Adipocyte (in vitro differentiated cells): ENCODE data around the gene LZTS2.

Experiments used
- DNase-seq: peaks from one replicate; pipeline ENCODE4 v3.0.0-alpha.2; 2015; ENCODE audit warnings: low read depth
- H3K27me3 ChIP-seq: replicated peaks from 2 replicates; pipeline ENCODE4 v1.7.0; 2013; ENCODE audit warnings: mild to moderate bottlenecking, low read length, moderate library complexity; ENCODE audit not compliant: control insufficient read depth, insufficient read depth
- H3K36me3 ChIP-seq: 2 replicates; pipeline ENCODE4 v1.7.0; 2013; ENCODE audit warnings: low read length, mild to moderate bottlenecking, moderate library complexity; ENCODE audit not compliant: control insufficient read depth, insufficient read depth, severe bottlenecking
- H3K4me1 ChIP-seq: 2 replicates; pipeline ENCODE4 v1.7.0; 2013; ENCODE audit warnings: mild to moderate bottlenecking, low read length, moderate library complexity; ENCODE audit not compliant: control insufficient read depth, insufficient read depth
- H3K4me3 ChIP-seq: 2 replicates; pipeline ENCODE4 v1.7.0; 2013; ENCODE audit warnings: mild to moderate bottlenecking, low read length, moderate library complexity
- H3K9ac ChIP-seq: 2 replicates; pipeline ENCODE4 v1.7.0; 2013; ENCODE audit warnings: mild to moderate bottlenecking, low read length, moderate library complexity
- H3K9me3 ChIP-seq: 2 replicates; pipeline ENCODE4 v1.7.0; 2013; ENCODE audit warnings: mild to moderate bottlenecking, low read length, moderate library complexity; ENCODE audit not compliant: control insufficient read depth

Gene LZTS2

GRCh38 chr10:101054351-101054750 lies 54.7 kb downstream of the LZTS2 start:
- Histone ChIP-seq H3K4me3 (no peak overlapping the region), H3K27me3 (peaks cover 2% of the 10 kb centered on the region), H3K4me1 (peaks cover 31% of the 10 kb centered on the region), H3K36me3 (no peaks in the 10 kb centered on the region), H3K9me3 (no peaks in the 10 kb centered on the region), H3K9ac (no peak overlapping the region)
- no peak for DNase-seq

DNA sequence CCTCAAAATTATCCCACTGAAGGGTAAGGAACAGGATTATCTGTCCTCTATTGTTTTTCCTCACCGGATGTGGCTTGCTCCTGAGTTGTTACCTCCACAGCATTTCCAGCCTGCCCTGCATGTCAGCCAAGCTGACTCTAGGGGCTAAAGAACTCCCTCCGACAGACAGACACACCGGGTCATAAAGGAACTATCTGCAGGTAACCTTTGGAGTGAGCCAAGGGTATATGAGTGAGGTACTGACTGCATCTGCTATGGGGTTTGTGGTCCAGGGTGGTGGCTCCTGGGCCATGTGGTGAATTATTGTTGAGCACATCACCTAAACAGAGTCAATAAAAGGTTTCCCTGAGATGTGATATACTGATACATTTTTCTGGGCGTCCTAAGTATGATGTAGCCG lies 55.3 kb downstream of the LZTS2 start:
- Histone ChIP-seq H3K4me3 (no peak overlapping the region), H3K4me1 (peaks cover 34% of the 10 kb centered on the region), H3K9me3 (no peaks in the 10 kb centered on the region)

DNA sequence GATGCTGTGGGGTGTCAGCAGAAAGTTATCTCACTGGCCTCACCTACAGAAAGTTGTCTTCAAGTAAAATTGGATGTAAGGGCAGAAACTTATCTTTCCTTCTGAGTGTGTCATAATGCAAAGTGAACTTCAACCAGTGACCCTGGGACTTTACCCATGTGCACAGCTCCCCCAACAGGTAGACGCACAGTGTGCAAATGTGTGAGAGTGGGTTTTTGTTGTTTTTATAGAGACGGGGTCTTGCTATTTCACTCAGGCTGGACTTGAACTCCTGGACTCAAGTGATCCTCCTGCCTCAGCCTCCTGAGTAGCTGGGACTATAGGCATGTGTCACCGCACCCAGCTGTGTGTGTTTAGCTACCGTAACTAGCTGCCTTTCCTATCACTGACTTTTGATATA lies 55.8 kb downstream of the LZTS2 start:
- no peak for DNase-seq
- Histone ChIP-seq H3K4me1 (peaks cover 36% of the 10 kb centered on the region), H3K9ac (no peak overlapping the region), H3K27me3 (no peaks in the 10 kb centered on the region), H3K36me3 (no peaks in the 10 kb centered on the region), H3K4me3 (no peak overlapping the region), H3K9me3 (no peaks in the 10 kb centered on the region)

More for the DNA sequence above, 55.3 kb downstream of the LZTS2 start:
- Histone ChIP-seq H3K9ac (no peak overlapping the region), H3K36me3 (no peaks in the 10 kb centered on the region), H3K27me3 (no peaks in the 10 kb centered on the region)
- no peak for DNase-seq

GRCh38 chr10:101056365-101057151 lies 57.0 kb downstream of the LZTS2 start:
- peaks cover 36% of the 10 kb centered on the region for H3K4me1 ChIP-seq
- no peak overlapping the region for H3K4me3 ChIP-seq
- no peaks in the 10 kb centered on the region for H3K9me3 ChIP-seq
- H3K9ac ChIP-seq: no peak overlapping the region
- no peaks in the 10 kb centered on the region for H3K36me3 ChIP-seq
- no peak for DNase-seq
- no peaks in the 10 kb centered on the region for H3K27me3 ChIP-seq
